ENCODE results near the gene PTGIR. TPM values are rescaled to one million over a fixed set of nuclear protein-coding genes. Genes with fewer than 3 reads are reported as not detected.
A peak's percentile ranks its signal among the peaks of the same experiment; 100 is the strongest.

Gene PTGIR
- total and polyA plus RNA-seq, 9 donors = 0.24 to 1.8 (median 0.71) TPM

- no peaks in the 10 kb centered on the region for H3K9me3 ChIP-seq
- H3K36me3 ChIP-seq = no peaks in the 10 kb centered on the region
- intact Hi-C loops (cut with DNase I) = loop anchor here in 2 of 4 donors (2.0 to 10.0 kb wide), 2 partner anchors 49 kb away; partner anchors contain the start of gene DACT3 (in 1 of the 2)
- no peaks in the 10 kb centered on the region for H3K4me1 ChIP-seq (ENCODE audit: insufficient read depth)
- WGBS, 3 donors = 75 to 82% (median 77%) methylated on average over 10 of the region's 10 CpGs
- H3K27ac ChIP-seq = no peak overlapping the region
- no peak for TF ChIP-seq POLR2A (IDR thresholded peaks at IDR 0.05)
- peak in 1 of 5 donors; percentile 5 for DNase-seq
- H3K27me3 ChIP-seq = no peaks in the 10 kb centered on the region
- no peak overlapping the region for H3K4me3 ChIP-seq
These were observed 8.9 kb downstream of the PTGIR start for GRCh38 chr19:46615966-46616365.

- 8% methylated on average over 12 of the region's 12 CpGs for WGBS, 3 donors
- H3K4me1 ChIP-seq (ENCODE audit: insufficient read depth) = no peaks in the 10 kb centered on the region
- DNase-seq = peak; percentile 69 to 88 (median 86)
These were observed 10.7 kb downstream of the PTGIR start for GRCh38 chr19:46614114-46614722.

GRCh38 chr19:46613525-46613924, 11.4 kb downstream of the PTGIR start:
- no peak overlapping the region for H3K4me3 ChIP-seq
- H3K27me3 ChIP-seq = no peaks in the 10 kb centered on the region
- no peaks in the 10 kb centered on the region for H3K4me1 ChIP-seq (ENCODE audit: insufficient read depth)
- TF ChIP-seq POLR2A (IDR thresholded peaks at IDR 0.05) = no peak
- TF ChIP-seq EP300 (IDR thresholded peaks at IDR 0.05) = no peak
- TF ChIP-seq CTCF (IDR thresholded peaks at IDR 0.05) = no peak
- no peaks in the 10 kb centered on the region for H3K9me3 ChIP-seq
- intact Hi-C loops (cut with DNase I) = loop anchor here in 1 of 4 donors (10.0 kb wide), 1 partner anchor 51 kb away; the partner anchor contains the start of gene DACT3
- no peak overlapping the region for H3K27ac ChIP-seq
- no peaks in the 10 kb centered on the region for H3K36me3 ChIP-seq
- DNase-seq = peak in 3 of 5 donors; percentile 18 to 37 (median 26)
- WGBS, 3 donors = 86 to 89% (median 88%) methylated on average over 22 of the region's 22 CpGs

More at GRCh38 chr19:46614114-46614722, 10.7 kb downstream of the PTGIR start:
- Histone ChIP-seq H3K27ac (no peak overlapping the region), H3K36me3 (no peaks in the 10 kb centered on the region), H3K9me3 (no peaks in the 10 kb centered on the region), H3K4me3 (no peak overlapping the region), H3K27me3 (no peaks in the 10 kb centered on the region)
- intact Hi-C loops (cut with DNase I) = loop anchor here in 2 of 4 donors (2.0 to 10.0 kb wide), 2 partner anchors 51 kb away; partner anchors contain the start of gene DACT3 (in 1 of the 2)
- TF ChIP-seq CTCF (IDR thresholded peaks at IDR 0.05) = peak; percentile 63 to 88 (median 76)
- no peak for TF ChIP-seq EP300 (IDR thresholded peaks at IDR 0.05)

GRCh38 chr19:46611776-46612175, 13.1 kb downstream of the PTGIR start:
- Histone ChIP-seq H3K27ac (no peak overlapping the region), H3K9me3 (no peaks in the 10 kb centered on the region), H3K27me3 (no peaks in the 10 kb centered on the region), H3K4me3 (no peak overlapping the region), H3K4me1 (ENCODE audit: insufficient read depth) (no peaks in the 10 kb centered on the region), H3K36me3 (no peaks in the 10 kb centered on the region)
- intact Hi-C loops (cut with DNase I) = loop anchor here in 1 of 4 donors (10.0 kb wide), 1 partner anchor 53 kb away; the partner anchor contains the start of gene DACT3
- TF ChIP-seq POLR2A (IDR thresholded peaks at IDR 0.05) (no peak), CTCF (IDR thresholded peaks at IDR 0.05) (no peak), EP300 (IDR thresholded peaks at IDR 0.05) (no peak)
- WGBS, 3 donors = 64 to 77% (median 68%) methylated on average over 6 of the region's 6 CpGs
- peak in 3 of 5 donors; percentile 11 to 29 (median 19) for DNase-seq

Measured in ovary (tissue), 9 donors.